ENCODE results near the gene MGLL.

- TF ChIP-seq CTCF (IDR thresholded peaks at IDR 0.05), result no peak
- TF ChIP-seq POLR2A (IDR thresholded peaks at IDR 0.05), result no peak
Measured at GRCh38 chr3:127788451-127788909, 33.8 kb downstream of the MGLL start.

Measured in right lobe of liver (tissue), 4 donors.